Loucy (cell line): ENCODE data around the gene OTUB2.

Experiments used
- H2AFZ ChIP-seq: fragments of 200-600 bp; sonication (generic); 2 replicates; pipeline ENCODE4 v1.6.0; 2016; ENCODE audit warnings: antibody characterized with exemption, mild to moderate bottlenecking, low read length, moderate library complexity
- H3F3A ChIP-seq: fragments of 200-600 bp; 2 replicates; pipeline ENCODE4 v1.6.0; 2016; ENCODE audit warnings: antibody characterized with exemption, low read depth, mild to moderate bottlenecking
- H3K27me3 ChIP-seq: fragments of 200-600 bp; sonication (generic); 2 replicates; pipeline ENCODE4 v1.6.1; 2014; ENCODE audit warnings: low read length, mild to moderate bottlenecking; ENCODE audit not compliant: insufficient read depth, poor library complexity, severe bottlenecking
- H3K36me3 ChIP-seq: fragments of 200-600 bp; sonication (generic); 2 replicates; pipeline ENCODE4 v1.6.1; 2016; ENCODE audit warnings: low read length; ENCODE audit not compliant: insufficient read depth
- H3K4me1 ChIP-seq: fragments of 200-600 bp; sonication (generic); 2 replicates; pipeline ENCODE4 v1.5.1; 2014; ENCODE audit warnings: low read length, mild to moderate bottlenecking; ENCODE audit not compliant: insufficient read depth, poor library complexity, severe bottlenecking
- H3K4me2 ChIP-seq: fragments of 200-600 bp; sonication (generic); 2 replicates; pipeline ENCODE4 v1.6.0; 2014; ENCODE audit warnings: antibody characterized with exemption, low read length, low read depth, mild to moderate bottlenecking; ENCODE audit not compliant: poor library complexity, severe bottlenecking
- H3K4me3 ChIP-seq: fragments of 200-600 bp; sonication (generic); 2 replicates; pipeline ENCODE4 v1.5.1; 2014; ENCODE audit warnings: low read length, mild to moderate bottlenecking, mixed read lengths; ENCODE audit not compliant: poor library complexity, severe bottlenecking
- H3K79me2 ChIP-seq: fragments of 200-600 bp; sonication (generic); 2 replicates; pipeline ENCODE4 v1.6.1; 2014; ENCODE audit warnings: low read length; ENCODE audit not compliant: insufficient read depth
- H3K9ac ChIP-seq: fragments of 200-600 bp; sonication (generic); 2 replicates; pipeline ENCODE4 v1.6.0; 2014; ENCODE audit warnings: mild to moderate bottlenecking, low read depth, low read length, moderate library complexity; ENCODE audit not compliant: poor library complexity, severe bottlenecking
- H3K9me2 ChIP-seq: fragments of 200-600 bp; sonication (generic); replicated peaks from 2 replicates; pipeline ENCODE4 v1.6.1; 2016; ENCODE audit warnings: low read depth, low read length, mixed read lengths
- H3K9me3 ChIP-seq: fragments of 200-600 bp; sonication (generic); 2 replicates; pipeline ENCODE4 v1.6.1; 2014; ENCODE audit warnings: mild to moderate bottlenecking, antibody characterized with exemption, low read length, low read depth; ENCODE audit not compliant: insufficient read depth
- H4K20me1 ChIP-seq: fragments of 200-600 bp; sonication (generic); 2 replicates; pipeline ENCODE4 v1.6.0; 2014; ENCODE audit warnings: antibody characterized with exemption, low read length, mild to moderate bottlenecking; ENCODE audit not compliant: insufficient read depth, poor library complexity, severe bottlenecking
- EZH2phosphoT487 ChIP-seq: fragments of 200-600 bp; IDR thresholded peaks from 2 replicates; pipeline ENCODE4 v1.6.1; 2018; ENCODE audit warnings: antibody characterized with exemption, mild to moderate bottlenecking, moderate library complexity, borderline replicate concordance
- TF ChIP-seq, protein P1 (sequence below): fragments of 200-600 bp; sonication (generic); conservative IDR thresholded peaks from 2 replicates; pipeline ENCODE4 v1.5.1; 2014; ENCODE audit warnings: mild to moderate bottlenecking, antibody characterized with exemption, low read length

OTUB2 gene

DNA sequence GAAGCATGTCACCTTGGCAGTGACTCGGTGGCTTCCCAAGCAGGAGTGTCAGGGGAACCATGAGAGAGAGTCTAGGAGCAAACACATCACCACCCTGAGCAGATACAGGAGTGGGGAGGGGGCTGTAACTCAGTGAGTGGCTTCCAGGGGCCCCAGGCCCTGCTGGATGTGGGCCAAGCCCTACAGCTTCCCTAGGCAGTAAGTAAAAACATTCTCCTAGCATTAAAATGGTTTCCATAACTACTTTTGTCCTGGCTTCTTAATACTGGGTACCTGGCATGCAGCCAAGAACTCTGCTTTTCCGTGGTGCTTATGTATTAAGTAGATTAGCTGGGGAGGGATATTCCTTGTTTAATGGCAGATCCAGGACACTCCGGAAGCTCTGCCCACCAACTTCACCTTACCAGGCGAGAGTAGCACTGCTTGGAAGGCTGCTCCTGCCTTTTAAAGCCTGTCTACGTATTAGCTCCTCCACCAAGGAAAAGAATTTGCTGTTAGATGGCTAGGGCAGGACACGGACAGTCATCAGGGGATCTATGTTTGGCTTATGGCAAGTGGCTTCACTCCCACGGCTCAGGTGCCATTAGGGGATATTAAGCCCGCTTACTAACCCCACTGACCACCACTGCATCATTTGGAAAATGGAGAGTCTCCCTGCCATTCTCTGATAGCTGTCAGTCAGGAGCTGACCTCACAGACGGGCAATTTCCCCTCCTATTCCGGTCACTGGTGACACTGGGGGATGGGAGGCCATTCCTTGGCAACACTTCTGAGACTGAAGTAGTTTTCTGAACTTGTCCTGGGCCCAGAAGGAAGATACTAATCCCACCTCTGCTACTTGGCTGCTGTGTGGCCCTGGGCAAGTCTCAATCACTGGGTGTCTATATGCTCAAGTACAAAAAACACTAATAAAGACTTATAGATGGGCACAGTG lies 22.8 kb downstream of the OTUB2 start:
- H3K9me3 ChIP-seq, result no peaks in the 10 kb centered on the region
- H3K9me2 ChIP-seq, result no peaks in the 10 kb centered on the region
- H4K20me1 ChIP-seq, result no peaks in the 10 kb centered on the region
- H3K4me1 ChIP-seq, result no peaks in the 10 kb centered on the region
- H3K36me3 ChIP-seq, result peaks cover 82% of the 10 kb centered on the region; the same call in 1 of the 2 replicates
- H3K4me2 ChIP-seq, result no peak overlapping the region
- H3K9ac ChIP-seq, result no peak overlapping the region
- no peaks in the 10 kb centered on the region for H3F3A ChIP-seq
- H3K79me2 ChIP-seq, result no peaks in the 10 kb centered on the region
- no peaks in the 10 kb centered on the region for H3K27me3 ChIP-seq
- H2AFZ ChIP-seq, result no peak overlapping the region
- no peak overlapping the region for H3K4me3 ChIP-seq
- TF ChIP-seq, protein P1, sequence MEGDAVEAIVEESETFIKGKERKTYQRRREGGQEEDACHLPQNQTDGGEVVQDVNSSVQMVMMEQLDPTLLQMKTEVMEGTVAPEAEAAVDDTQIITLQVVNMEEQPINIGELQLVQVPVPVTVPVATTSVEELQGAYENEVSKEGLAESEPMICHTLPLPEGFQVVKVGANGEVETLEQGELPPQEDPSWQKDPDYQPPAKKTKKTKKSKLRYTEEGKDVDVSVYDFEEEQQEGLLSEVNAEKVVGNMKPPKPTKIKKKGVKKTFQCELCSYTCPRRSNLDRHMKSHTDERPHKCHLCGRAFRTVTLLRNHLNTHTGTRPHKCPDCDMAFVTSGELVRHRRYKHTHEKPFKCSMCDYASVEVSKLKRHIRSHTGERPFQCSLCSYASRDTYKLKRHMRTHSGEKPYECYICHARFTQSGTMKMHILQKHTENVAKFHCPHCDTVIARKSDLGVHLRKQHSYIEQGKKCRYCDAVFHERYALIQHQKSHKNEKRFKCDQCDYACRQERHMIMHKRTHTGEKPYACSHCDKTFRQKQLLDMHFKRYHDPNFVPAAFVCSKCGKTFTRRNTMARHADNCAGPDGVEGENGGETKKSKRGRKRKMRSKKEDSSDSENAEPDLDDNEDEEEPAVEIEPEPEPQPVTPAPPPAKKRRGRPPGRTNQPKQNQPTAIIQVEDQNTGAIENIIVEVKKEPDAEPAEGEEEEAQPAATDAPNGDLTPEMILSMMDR, result no peak
- no peak for TF ChIP-seq EZH2phosphoT487

DNA sequence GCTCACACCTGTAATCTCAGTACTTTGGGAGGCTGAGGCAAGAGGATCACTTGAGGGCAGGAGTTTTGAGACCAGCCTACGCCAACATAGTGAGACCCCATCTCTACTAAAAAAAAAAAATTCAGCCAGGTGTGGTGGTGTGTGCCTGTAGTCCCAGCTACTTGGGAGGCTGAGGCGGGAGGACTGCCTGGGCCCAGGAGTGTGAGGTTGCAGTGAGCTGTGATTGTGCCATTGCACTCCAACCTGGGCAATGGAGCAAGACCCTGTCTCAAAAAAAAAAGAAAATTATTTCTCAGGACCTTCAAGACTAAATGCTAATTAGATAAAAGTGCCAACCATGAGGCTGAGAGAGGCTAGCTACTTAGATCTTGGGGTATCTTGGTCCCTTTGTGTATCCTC lies 23.5 kb downstream of the OTUB2 start:
- Histone ChIP-seq H4K20me1 (no peaks in the 10 kb centered on the region), H3K4me1 (no peaks in the 10 kb centered on the region), H3K9me2 (no peaks in the 10 kb centered on the region), H2AFZ (no peak overlapping the region), H3K4me2 (no peak overlapping the region), H3K9ac (no peak overlapping the region), H3F3A (no peaks in the 10 kb centered on the region), H3K36me3 (peaks cover 82% of the 10 kb centered on the region; the same call in 1 of the 2 replicates), H3K79me2 (no peaks in the 10 kb centered on the region), H3K4me3 (no peak overlapping the region), H3K27me3 (no peaks in the 10 kb centered on the region), H3K9me3 (no peaks in the 10 kb centered on the region)
- TF ChIP-seq EZH2phosphoT487, result no peak

DNA sequence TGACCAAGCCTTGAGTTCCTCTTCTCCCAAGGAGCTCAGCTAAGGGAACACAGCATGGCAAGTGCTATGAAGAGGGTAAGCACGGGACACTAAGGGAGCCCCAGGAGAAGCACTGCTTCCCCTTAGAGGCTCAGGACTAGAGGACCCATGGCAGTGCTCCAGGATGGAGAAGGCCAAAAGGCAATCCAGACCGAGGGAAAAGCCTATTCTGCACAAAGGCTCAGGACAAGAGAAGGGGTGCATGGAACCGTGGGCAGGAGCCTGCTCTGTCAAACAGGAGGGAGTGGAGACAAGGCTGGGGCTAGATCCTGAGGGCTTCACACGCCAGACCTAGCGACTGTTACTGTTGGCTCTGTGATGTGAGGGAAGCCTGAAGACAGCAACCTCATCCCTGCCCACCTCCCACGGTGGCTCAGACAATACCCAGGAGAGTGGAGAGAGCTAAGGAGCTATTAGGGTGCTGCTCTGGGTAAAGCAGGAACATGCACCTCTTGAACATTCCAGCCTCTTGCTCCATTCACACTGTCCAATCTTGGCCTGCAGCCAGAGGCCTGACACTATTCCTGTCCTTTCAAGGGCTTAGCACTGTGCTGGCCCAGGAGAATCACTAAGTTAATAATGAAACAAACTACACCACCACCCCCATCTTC lies 24.2 kb downstream of the OTUB2 start:
- Histone ChIP-seq H3K9me2 (no peaks in the 10 kb centered on the region), H3K36me3 (peaks cover 87% of the 10 kb centered on the region; the same call in 1 of the 2 replicates), H3K9ac (no peak overlapping the region), H4K20me1 (no peaks in the 10 kb centered on the region), H3K79me2 (no peaks in the 10 kb centered on the region), H2AFZ (no peak overlapping the region), H3K4me3 (no peak overlapping the region), H3F3A (no peaks in the 10 kb centered on the region), H3K9me3 (no peaks in the 10 kb centered on the region), H3K27me3 (no peaks in the 10 kb centered on the region), H3K4me2 (no peak overlapping the region), H3K4me1 (no peaks in the 10 kb centered on the region)
- TF ChIP-seq, protein P1, result no peak
- no peak for TF ChIP-seq EZH2phosphoT487
